OCI-LY7 (cell line): ENCODE results near the gene NTM. TPM values are rescaled to one million over a fixed set of nuclear protein-coding genes. Genes with fewer than 3 reads are reported as not detected.

ENCODE experiments used
- BruUV-seq: library from RNA; stranded (reverse); fragments of 400-500 nt; replicated peaks from 2 replicates; lab custom pipeline; 2021; lab: Mats Ljungman, UMichigan
- CTCF ChIA-PET: fragments of 300-600 bp; sonication (Branson Sonifier 250); formaldehyde crosslinking; loops from one replicate; lab custom pipeline; 2022; ENCODE audit warnings: antibody characterized with exemption; ENCODE audit not compliant: unreplicated experiment; lab: Charles Lee
- POLR2A ChIA-PET: fragments of 300-600 bp; sonication (Branson Sonifier 250); formaldehyde crosslinking; loops from one replicate; lab custom pipeline; 2022; ENCODE audit warnings: antibody characterized with exemption; lab: Charles Lee
- DNase-seq: peaks from one replicate; pipeline ENCODE4 v3.0.0-alpha.2; 2015; ENCODE audit warnings: low spot score
- H2AFZ ChIP-seq: fragments of 200-600 bp; sonication (generic), shearing (Covaris generic); 2 replicates; pipeline ENCODE4 v1.6.1; 2014; ENCODE audit warnings: mild to moderate bottlenecking, antibody characterized with exemption, low read length, moderate library complexity
- H3K27ac ChIP-seq: fragments of 200-600 bp; sonication (generic); 2 replicates; pipeline ENCODE4 v1.5.1; 2014; ENCODE audit warnings: mixed run types, low read depth, mild to moderate bottlenecking, moderate library complexity, low read length, inconsistent platforms; ENCODE audit not compliant: poor library complexity, severe bottlenecking
- H3K36me3 ChIP-seq: fragments of 200-600 bp; sonication (generic); 2 replicates; pipeline ENCODE4 v1.6.1; 2014; ENCODE audit warnings: mild to moderate bottlenecking, antibody characterized with exemption, low read length, moderate library complexity, mixed read lengths; ENCODE audit not compliant: insufficient read depth
- H3K4me1 ChIP-seq: fragments of 200-600 bp; sonication (generic); 2 replicates; pipeline ENCODE4 v1.5.1; 2014; ENCODE audit warnings: mild to moderate bottlenecking, low read length; ENCODE audit not compliant: insufficient read depth, poor library complexity, severe bottlenecking
- H3K4me2 ChIP-seq: fragments of 200-600 bp; sonication (generic); 2 replicates; pipeline ENCODE4 v1.6.1; 2014; ENCODE audit warnings: mild to moderate bottlenecking, low read length
- H3K4me3 ChIP-seq: fragments of 200-600 bp; sonication (generic); 2 replicates; pipeline ENCODE4 v1.5.1; 2014; ENCODE audit warnings: mild to moderate bottlenecking, low read depth, low read length; ENCODE audit not compliant: poor library complexity, severe bottlenecking
- H3K79me2 ChIP-seq: fragments of 200-600 bp; sonication (generic); 2 replicates; pipeline ENCODE4 v1.6.1; 2016; ENCODE audit warnings: low read depth, mild to moderate bottlenecking, low read length, moderate library complexity, mixed read lengths; ENCODE audit not compliant: insufficient read depth
- H3K9me2 ChIP-seq: fragments of 200-600 bp; sonication (generic); 2 replicates; pipeline ENCODE4 v1.6.1; 2016; ENCODE audit warnings: mild to moderate bottlenecking, low read length, mixed read lengths; ENCODE audit not compliant: insufficient read depth
- H3K9me3 ChIP-seq: fragments of 200-600 bp; sonication (generic); 2 replicates; pipeline ENCODE4 v1.6.1; 2014; ENCODE audit warnings: mild to moderate bottlenecking, mixed run types, low read length, mixed read lengths
- H4K20me1 ChIP-seq: fragments of 200-600 bp; sonication (generic); 2 replicates; pipeline ENCODE4 v1.6.1; 2014; ENCODE audit warnings: mild to moderate bottlenecking, antibody characterized with exemption, low read length, moderate library complexity, mixed read lengths; ENCODE audit not compliant: insufficient read depth
- EZH2phosphoT487 ChIP-seq: fragments of 200-600 bp; sonication (generic); IDR thresholded peaks from 2 replicates; pipeline ENCODE4 v1.6.1; 2018; ENCODE audit warnings: low read depth, borderline replicate concordance, mild to moderate bottlenecking, mixed run types, antibody characterized with exemption, low read length, moderate library complexity, mixed read lengths
- intact Hi-C: fragments of 100-400 bp; cut with micrococcal nuclease; formaldehyde crosslinking; loops from one replicate; pipeline ENCODE4 v1.10.0; 2022; ENCODE audit not compliant: unreplicated experiment
- total RNA-seq, 2 experiments: library from RNA; depleted of rRNA in 1 of 2; stranded (reverse); fragments of >200 nt in 1 of 2; shearing (Covaris generic) in 1 of 2; gene quantifications; 2 replicates each; pipeline ENCODE4 v1.2.3, GENCODE V29; 2014 to 2022
- TF ChIP-seq, protein P1 (sequence below): fragments of 200-600 bp; sonication (generic); conservative IDR thresholded peaks from 2 replicates; pipeline ENCODE4 v1.5.1; 2014; ENCODE audit warnings: mild to moderate bottlenecking, antibody characterized with exemption, low read length, moderate library complexity, mixed read lengths

The NTM gene
- total RNA-seq, 2 experiments from 2014 or later = not detected

- DNase-seq = no peak
- H3K4me3 ChIP-seq = no peak overlapping the region
- POLR2A ChIA-PET = no interaction called here
- no peaks in the 10 kb centered on the region for H3K9me2 ChIP-seq
- H3K4me2 ChIP-seq = no peak overlapping the region
- H3K9me3 ChIP-seq = no peaks in the 10 kb centered on the region
- no peak overlapping the region for H2AFZ ChIP-seq
- no peaks in the 10 kb centered on the region for H4K20me1 ChIP-seq
- intact Hi-C loops = no loop called here
- CTCF ChIA-PET = no interaction called here
- H3K36me3 ChIP-seq = no peaks in the 10 kb centered on the region
- TF ChIP-seq, protein P1, sequence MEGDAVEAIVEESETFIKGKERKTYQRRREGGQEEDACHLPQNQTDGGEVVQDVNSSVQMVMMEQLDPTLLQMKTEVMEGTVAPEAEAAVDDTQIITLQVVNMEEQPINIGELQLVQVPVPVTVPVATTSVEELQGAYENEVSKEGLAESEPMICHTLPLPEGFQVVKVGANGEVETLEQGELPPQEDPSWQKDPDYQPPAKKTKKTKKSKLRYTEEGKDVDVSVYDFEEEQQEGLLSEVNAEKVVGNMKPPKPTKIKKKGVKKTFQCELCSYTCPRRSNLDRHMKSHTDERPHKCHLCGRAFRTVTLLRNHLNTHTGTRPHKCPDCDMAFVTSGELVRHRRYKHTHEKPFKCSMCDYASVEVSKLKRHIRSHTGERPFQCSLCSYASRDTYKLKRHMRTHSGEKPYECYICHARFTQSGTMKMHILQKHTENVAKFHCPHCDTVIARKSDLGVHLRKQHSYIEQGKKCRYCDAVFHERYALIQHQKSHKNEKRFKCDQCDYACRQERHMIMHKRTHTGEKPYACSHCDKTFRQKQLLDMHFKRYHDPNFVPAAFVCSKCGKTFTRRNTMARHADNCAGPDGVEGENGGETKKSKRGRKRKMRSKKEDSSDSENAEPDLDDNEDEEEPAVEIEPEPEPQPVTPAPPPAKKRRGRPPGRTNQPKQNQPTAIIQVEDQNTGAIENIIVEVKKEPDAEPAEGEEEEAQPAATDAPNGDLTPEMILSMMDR = no peak
- TF ChIP-seq EZH2phosphoT487 = no peak
- H3K27ac ChIP-seq = no peak overlapping the region
- no TSS peak for BruUV-seq
- no peaks in the 10 kb centered on the region for H3K79me2 ChIP-seq
- H3K4me1 ChIP-seq = no peaks in the 10 kb centered on the region
These were observed 691.6 kb downstream of the NTM start for GRCh38 chr11:132062031-132062430.

DNA sequence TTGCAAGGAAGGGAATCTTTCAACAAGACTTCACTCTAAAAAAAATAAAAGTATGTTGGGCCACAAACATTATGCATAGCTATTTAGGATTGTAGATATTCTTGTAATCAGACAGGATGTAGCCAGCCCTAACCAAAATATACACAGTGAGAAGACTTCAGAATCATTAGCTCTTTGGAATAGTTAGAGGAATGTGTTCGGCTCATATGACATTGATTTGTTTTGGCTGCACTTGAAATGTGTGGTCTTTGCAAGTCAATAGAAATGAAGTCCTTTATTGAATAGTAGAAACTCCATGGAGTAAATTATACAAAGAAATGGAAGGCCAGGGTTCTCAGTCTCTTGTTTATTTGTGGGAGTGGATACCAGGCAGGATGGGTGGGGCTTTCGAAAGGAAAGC lies 692.1 kb downstream of the NTM start:
- H3K27ac ChIP-seq = no peak overlapping the region
- BruUV-seq = no TSS peak
- H3K9me3 ChIP-seq = no peaks in the 10 kb centered on the region
- H3K4me1 ChIP-seq = no peaks in the 10 kb centered on the region
- no peak overlapping the region for H3K4me3 ChIP-seq
- no peaks in the 10 kb centered on the region for H4K20me1 ChIP-seq
- intact Hi-C loops = no loop called here
- no peaks in the 10 kb centered on the region for H3K9me2 ChIP-seq
- CTCF ChIA-PET = no interaction called here
- H2AFZ ChIP-seq = no peak overlapping the region
- POLR2A ChIA-PET = no interaction called here
- no peaks in the 10 kb centered on the region for H3K79me2 ChIP-seq
- no peaks in the 10 kb centered on the region for H3K36me3 ChIP-seq
- no peak overlapping the region for H3K4me2 ChIP-seq
- no peak for TF ChIP-seq EZH2phosphoT487
- TF ChIP-seq, protein P1 = no peak
- DNase-seq = no peak

- no peak overlapping the region for H3K27ac ChIP-seq
These were observed 694.7 kb downstream of the NTM start for GRCh38 chr11:132064987-132065620.

More at GRCh38 chr11:132064987-132065620, 694.7 kb downstream of the NTM start:
- H3K4me2 ChIP-seq = no peak overlapping the region
- TF ChIP-seq EZH2phosphoT487 = no peak
- TF ChIP-seq, protein P1 = no peak
- H2AFZ ChIP-seq = no peak overlapping the region
- no peaks in the 10 kb centered on the region for H3K4me1 ChIP-seq
- POLR2A ChIA-PET = no interaction called here
- no peaks in the 10 kb centered on the region for H3K9me3 ChIP-seq
- no TSS peak for BruUV-seq
- no peak overlapping the region for H3K4me3 ChIP-seq
- no peaks in the 10 kb centered on the region for H3K79me2 ChIP-seq
- CTCF ChIA-PET = no interaction called here
- no peak for DNase-seq
- intact Hi-C loops = no loop called here
- H3K36me3 ChIP-seq = no peaks in the 10 kb centered on the region
- H3K9me2 ChIP-seq = no peaks in the 10 kb centered on the region
- no peaks in the 10 kb centered on the region for H4K20me1 ChIP-seq
